HUES64 (cell line): ENCODE measurements around the gene NBEA.

Experiments used
- H3K27ac ChIP-seq: 2 replicates; pipeline ENCODE4 v1.7.0; 2013; ENCODE audit warnings: low read depth, low read length, inconsistent platforms
- H3K27me3 ChIP-seq: 2 replicates; pipeline ENCODE4 v1.6.1; 2013; ENCODE audit warnings: mild to moderate bottlenecking, low read length; ENCODE audit not compliant: insufficient read depth
- H3K36me3 ChIP-seq: 2 replicates; pipeline ENCODE4 v1.6.1; 2013; ENCODE audit warnings: mild to moderate bottlenecking, low read length; ENCODE audit not compliant: insufficient read depth
- H3K4me1 ChIP-seq: 2 replicates; pipeline ENCODE4 v1.6.1; 2013; ENCODE audit warnings: mild to moderate bottlenecking, low read length, moderate library complexity; ENCODE audit not compliant: insufficient read depth
- H3K4me3 ChIP-seq: 2 replicates; pipeline ENCODE4 v1.5.1; 2013; ENCODE audit warnings: mild to moderate bottlenecking, low read length, moderate library complexity
- H3K9ac ChIP-seq: 2 replicates; pipeline ENCODE4 v1.6.1; 2013; ENCODE audit warnings: mild to moderate bottlenecking, low read depth, low read length
- H3K9me3 ChIP-seq: 2 replicates; pipeline ENCODE4 v1.6.1; 2013; ENCODE audit warnings: low read depth, low read length; ENCODE audit not compliant: insufficient read depth
- WGBS: fragments of 150-250, 120-280 bp; methylation state at CpG from one replicate; pipeline ENCODE4 v1.1.7; 2013; ENCODE audit warnings: missing lambda C conversion rate; 5-methylcytosine and 5-hydroxymethylcytosine counted together

The NBEA gene

GRCh38 chr13:35278917-35279316 is 336.8 kb downstream of the NBEA start:
- Histone ChIP-seq H3K27ac (no peak overlapping the region), H3K9me3 (no peaks in the 10 kb centered on the region), H3K4me1 (no peaks in the 10 kb centered on the region), H3K27me3 (no peaks in the 10 kb centered on the region), H3K36me3 (no peaks in the 10 kb centered on the region), H3K4me3 (no peak overlapping the region), H3K9ac (no peak overlapping the region)

GRCh38 chr13:35279500-35279899 is 337.4 kb downstream of the NBEA start:
- H3K36me3 ChIP-seq = no peaks in the 10 kb centered on the region
- no peaks in the 10 kb centered on the region for H3K9me3 ChIP-seq
- 93% methylated on average over 1 of the region's 1 CpG for WGBS
- no peak overlapping the region for H3K27ac ChIP-seq
- H3K9ac ChIP-seq = no peak overlapping the region
- no peak overlapping the region for H3K4me3 ChIP-seq
- H3K4me1 ChIP-seq = no peaks in the 10 kb centered on the region
- H3K27me3 ChIP-seq = no peaks in the 10 kb centered on the region

GRCh38 chr13:35283856-35284255 is 341.8 kb downstream of the NBEA start:
- H3K27me3 ChIP-seq = no peaks in the 10 kb centered on the region
- H3K9ac ChIP-seq = no peak overlapping the region
- no peak overlapping the region for H3K4me3 ChIP-seq
- no peak overlapping the region for H3K27ac ChIP-seq
- no peaks in the 10 kb centered on the region for H3K9me3 ChIP-seq
- 100% methylated on average over 1 of the region's 1 CpG for WGBS
- H3K36me3 ChIP-seq = no peaks in the 10 kb centered on the region
- H3K4me1 ChIP-seq = peaks cover 4% of the 10 kb centered on the region; the same call in 1 of the 2 replicates

GRCh38 chr13:35285677-35286076 is 343.6 kb downstream of the NBEA start:
- Histone ChIP-seq H3K9ac (no peak overlapping the region), H3K4me1 (peaks cover 5% of the 10 kb centered on the region; the same call in 1 of the 2 replicates), H3K4me3 (no peak overlapping the region), H3K27ac (no peak overlapping the region), H3K36me3 (no peaks in the 10 kb centered on the region), H3K27me3 (no peaks in the 10 kb centered on the region), H3K9me3 (no peaks in the 10 kb centered on the region)
- WGBS = 90% methylated on average over 4 of the region's 4 CpGs

GRCh38 chr13:35292329-35292728 is 350.3 kb downstream of the NBEA start:
- WGBS = 89% methylated on average over 1 of the region's 1 CpG
- Histone ChIP-seq H3K27ac (no peak overlapping the region), H3K9me3 (no peaks in the 10 kb centered on the region), H3K4me3 (no peak overlapping the region), H3K36me3 (no peaks in the 10 kb centered on the region), H3K9ac (no peak overlapping the region), H3K27me3 (no peaks in the 10 kb centered on the region), H3K4me1 (peaks cover 5% of the 10 kb centered on the region; the same call in 1 of the 2 replicates)

GRCh38 chr13:35293579-35294226 is 351.6 kb downstream of the NBEA start:
- Histone ChIP-seq H3K36me3 (no peaks in the 10 kb centered on the region), H3K9ac (no peak overlapping the region), H3K4me3 (no peak overlapping the region), H3K27me3 (no peaks in the 10 kb centered on the region), H3K4me1 (peaks cover 2% of the 10 kb centered on the region; the same call in 1 of the 2 replicates), H3K27ac (no peak overlapping the region), H3K9me3 (no peaks in the 10 kb centered on the region)

- H3K9me3 ChIP-seq = no peaks in the 10 kb centered on the region
- no peaks in the 10 kb centered on the region for H3K36me3 ChIP-seq
- 100% methylated on average over 1 of the region's 2 CpGs for WGBS
- H3K9ac ChIP-seq = no peak overlapping the region
- H3K4me3 ChIP-seq = no peak overlapping the region
- H3K4me1 ChIP-seq = no peaks in the 10 kb centered on the region
- H3K27me3 ChIP-seq = no peaks in the 10 kb centered on the region
- H3K27ac ChIP-seq = no peak overlapping the region
These were observed 367.6 kb downstream of the NBEA start for GRCh38 chr13:35309706-35310105.

GRCh38 chr13:35332134-35332533 is 390.1 kb downstream of the NBEA start:
- no peaks in the 10 kb centered on the region for H3K36me3 ChIP-seq

GRCh38 chr13:35333157-35333556 is 391.1 kb downstream of the NBEA start:
- 82% methylated on average over 2 of the region's 3 CpGs for WGBS
- H3K27me3 ChIP-seq = no peaks in the 10 kb centered on the region

More at GRCh38 chr13:35332134-35332533, 390.1 kb downstream of the NBEA start:
- no peaks in the 10 kb centered on the region for H3K4me1 ChIP-seq
- no peaks in the 10 kb centered on the region for H3K27me3 ChIP-seq
- 96% methylated on average over 3 of the region's 3 CpGs for WGBS
- H3K9me3 ChIP-seq = no peaks in the 10 kb centered on the region
- H3K4me3 ChIP-seq = no peak overlapping the region
- no peak overlapping the region for H3K27ac ChIP-seq
- H3K9ac ChIP-seq = no peak overlapping the region

GRCh38 chr13:35342440-35342839 is 400.4 kb downstream of the NBEA start:
- 94% methylated on average over 1 of the region's 1 CpG for WGBS
- Histone ChIP-seq H3K9me3 (no peaks in the 10 kb centered on the region), H3K36me3 (no peaks in the 10 kb centered on the region), H3K27me3 (no peaks in the 10 kb centered on the region), H3K4me3 (no peak overlapping the region), H3K4me1 (peaks cover 13% of the 10 kb centered on the region; the same call in 1 of the 2 replicates), H3K9ac (no peak overlapping the region), H3K27ac (no peak overlapping the region)

More at GRCh38 chr13:35333157-35333556, 391.1 kb downstream of the NBEA start:
- Histone ChIP-seq H3K4me3 (no peak overlapping the region), H3K9me3 (no peaks in the 10 kb centered on the region), H3K4me1 (no peaks in the 10 kb centered on the region), H3K36me3 (no peaks in the 10 kb centered on the region), H3K9ac (no peak overlapping the region), H3K27ac (no peak overlapping the region)

- no peak overlapping the region for H3K4me3 ChIP-seq
- H3K9ac ChIP-seq = no peak overlapping the region
- H3K36me3 ChIP-seq = no peaks in the 10 kb centered on the region
- H3K4me1 ChIP-seq = peaks cover 13% of the 10 kb centered on the region; the same call in 1 of the 2 replicates
- no peak overlapping the region for H3K27ac ChIP-seq
- H3K9me3 ChIP-seq = no peaks in the 10 kb centered on the region
- H3K27me3 ChIP-seq = no peaks in the 10 kb centered on the region
- WGBS = 91% methylated on average over 3 of the region's 3 CpGs
These were observed 401.3 kb downstream of the NBEA start for GRCh38 chr13:35343417-35343816.

GRCh38 chr13:35345992-35346391 is 403.9 kb downstream of the NBEA start:
- no peaks in the 10 kb centered on the region for H3K27me3 ChIP-seq
- peaks cover 4% of the 10 kb centered on the region; the same call in 1 of the 2 replicates for H3K4me1 ChIP-seq
- no peak overlapping the region for H3K27ac ChIP-seq
- WGBS = 97% methylated on average over 2 of the region's 2 CpGs
- no peaks in the 10 kb centered on the region for H3K36me3 ChIP-seq
- H3K9me3 ChIP-seq = no peaks in the 10 kb centered on the region
- H3K4me3 ChIP-seq = no peak overlapping the region
- H3K9ac ChIP-seq = no peak overlapping the region
